HG03342 (cell line): ENCODE data around the gene TRMT1.
"Not testable (repeated sequence)": the region's sequence is repeated elsewhere in the genome, so short reads cannot be mapped to it uniquely, and the experiment has no call there.

Experiments
- ATAC-seq: cut with Tn5 transposase; IDR thresholded peaks from one replicate; pipeline ENCODE4 v1.9.1; 2021; ENCODE audit warnings: mild to moderate bottlenecking, moderate library complexity; ENCODE audit not compliant: unreplicated experiment

The TRMT1 gene

DNA sequence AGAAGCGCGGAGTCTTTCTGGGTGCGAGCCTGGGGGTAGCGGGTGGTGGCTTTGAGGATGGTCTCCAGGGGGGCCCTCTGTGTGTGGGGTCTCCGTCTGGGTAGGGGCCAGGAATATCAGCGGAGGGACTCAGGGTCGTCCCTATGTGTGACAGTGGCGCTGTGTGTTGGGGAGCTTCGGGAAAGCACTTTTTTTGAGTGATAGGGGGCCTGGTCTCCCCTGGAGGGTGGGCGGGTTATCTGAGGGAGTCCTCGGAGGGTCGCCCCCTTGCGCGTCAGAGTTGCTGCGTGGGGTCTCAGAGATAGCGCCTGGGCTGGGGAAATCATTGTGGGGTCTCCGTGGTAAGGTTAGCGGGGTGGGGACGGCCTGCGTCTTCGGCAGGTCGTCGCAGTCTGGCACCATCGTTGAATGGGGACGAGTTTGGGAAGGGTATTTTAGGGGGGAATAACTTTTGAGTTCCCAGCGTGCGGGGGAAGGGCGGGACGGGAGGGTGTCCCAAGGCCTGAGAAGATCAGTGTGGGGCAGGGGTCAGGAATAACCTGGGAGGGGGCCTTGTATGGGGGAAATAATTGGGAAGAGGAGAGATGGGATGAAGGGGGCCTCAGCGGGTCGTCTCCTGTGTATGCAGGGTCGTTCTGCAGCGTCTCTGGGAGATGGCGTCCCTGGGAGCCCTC lies 34.5 kb upstream of the TRMT1 start:
- no peak for ATAC-seq

DNA sequence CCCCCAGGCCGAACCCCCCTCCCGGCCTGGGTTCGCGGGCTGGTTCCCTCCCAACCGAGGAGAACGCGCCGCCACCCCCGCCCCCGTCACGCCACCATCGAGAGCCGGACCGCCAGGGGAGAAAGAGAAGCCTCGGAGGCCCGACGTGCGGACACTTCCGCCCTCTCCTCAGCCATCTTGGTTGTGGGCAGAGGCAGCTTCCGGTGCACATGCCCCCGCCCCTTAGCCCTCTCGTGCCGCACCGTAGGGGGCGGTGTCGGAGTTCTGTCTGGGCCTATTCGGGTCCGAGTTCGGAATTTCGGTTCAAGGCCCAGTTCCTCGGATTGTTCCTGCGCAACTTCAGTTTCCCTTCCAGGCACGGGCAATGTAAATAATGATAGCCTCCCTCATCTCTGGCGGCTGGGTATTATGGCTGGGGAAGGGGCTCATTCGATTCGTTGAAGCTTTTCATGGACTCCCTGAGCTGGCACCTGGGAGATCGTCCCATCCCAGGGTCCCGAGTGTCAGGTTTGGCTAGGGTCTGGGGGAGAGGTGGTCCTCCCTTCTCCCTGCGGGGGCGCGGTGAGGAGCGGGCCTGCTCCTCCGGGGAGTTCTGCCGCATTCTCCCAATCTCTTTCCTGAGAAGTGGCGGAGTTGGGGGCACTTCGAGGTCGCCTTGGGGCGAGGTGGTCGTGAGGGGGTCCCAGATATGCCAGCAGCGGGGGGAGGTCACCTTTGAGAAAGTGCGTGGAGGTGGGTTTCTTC lies 33.8 kb upstream of the TRMT1 start, which contains the start of the genes IER2 and STX10:
IER2 (plus strand) TSS at position 225 of the 744 bp plus-strand sequence. CDS start 2,776 bp downstream, outside the sequence.
STX10 (minus strand) TSS at position 189 of the 744 bp plus-strand sequence. CDS start 202 bp downstream, outside the sequence.
- peak; percentile 38 for ATAC-seq

DNA sequence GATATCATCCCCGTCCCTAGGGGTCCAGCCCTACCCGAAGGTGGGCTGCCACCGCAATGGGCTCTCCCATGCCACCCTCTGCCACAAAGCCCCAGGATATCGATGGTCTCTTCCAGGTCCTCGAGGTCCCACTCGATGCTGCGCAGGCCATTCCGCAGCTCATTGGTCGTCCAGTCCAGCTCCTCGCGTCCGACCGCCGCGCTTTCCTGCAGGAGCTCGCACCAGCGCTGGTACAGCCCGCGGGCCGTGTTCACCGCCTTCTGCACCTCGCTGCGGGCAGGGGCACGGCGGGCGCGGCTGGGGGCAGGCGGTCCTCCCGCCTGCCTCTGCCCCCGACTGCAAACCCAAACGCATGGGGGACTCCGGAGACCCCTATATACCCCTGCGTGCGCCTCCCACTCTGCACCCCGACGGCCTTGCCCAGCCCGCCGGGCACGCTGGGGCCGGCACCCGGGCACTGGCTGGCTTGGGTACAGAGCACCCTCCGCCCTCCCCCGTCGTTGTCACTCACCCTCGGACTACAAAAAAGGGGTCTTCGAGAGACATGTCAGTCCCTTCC lies 33.2 kb upstream of the TRMT1 start:
- no peak for ATAC-seq

DNA sequence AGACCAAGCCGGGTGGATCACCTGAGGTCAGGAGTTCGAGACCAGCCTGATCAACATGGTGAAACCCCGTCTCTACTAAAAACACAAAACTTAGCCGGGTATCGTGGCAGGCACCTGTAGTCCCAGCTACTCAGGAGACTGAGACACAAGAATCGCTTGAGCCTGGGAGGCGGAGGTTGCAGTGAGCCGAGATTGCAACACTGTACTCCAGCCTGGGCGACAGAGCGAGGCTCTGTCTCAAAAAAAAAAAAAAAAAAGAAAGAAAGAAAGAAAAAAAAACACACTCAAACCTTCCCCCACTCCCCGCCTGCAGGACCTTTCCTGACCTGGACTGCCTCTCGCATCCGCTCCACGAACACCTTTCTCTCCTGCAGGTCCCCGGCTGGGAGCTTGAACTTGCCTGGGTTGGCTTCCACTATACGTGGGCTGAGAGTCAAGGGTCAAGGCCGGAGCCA lies 32.7 kb upstream of the TRMT1 start:
- ATAC-seq, result not testable (repeated sequence)

DNA sequence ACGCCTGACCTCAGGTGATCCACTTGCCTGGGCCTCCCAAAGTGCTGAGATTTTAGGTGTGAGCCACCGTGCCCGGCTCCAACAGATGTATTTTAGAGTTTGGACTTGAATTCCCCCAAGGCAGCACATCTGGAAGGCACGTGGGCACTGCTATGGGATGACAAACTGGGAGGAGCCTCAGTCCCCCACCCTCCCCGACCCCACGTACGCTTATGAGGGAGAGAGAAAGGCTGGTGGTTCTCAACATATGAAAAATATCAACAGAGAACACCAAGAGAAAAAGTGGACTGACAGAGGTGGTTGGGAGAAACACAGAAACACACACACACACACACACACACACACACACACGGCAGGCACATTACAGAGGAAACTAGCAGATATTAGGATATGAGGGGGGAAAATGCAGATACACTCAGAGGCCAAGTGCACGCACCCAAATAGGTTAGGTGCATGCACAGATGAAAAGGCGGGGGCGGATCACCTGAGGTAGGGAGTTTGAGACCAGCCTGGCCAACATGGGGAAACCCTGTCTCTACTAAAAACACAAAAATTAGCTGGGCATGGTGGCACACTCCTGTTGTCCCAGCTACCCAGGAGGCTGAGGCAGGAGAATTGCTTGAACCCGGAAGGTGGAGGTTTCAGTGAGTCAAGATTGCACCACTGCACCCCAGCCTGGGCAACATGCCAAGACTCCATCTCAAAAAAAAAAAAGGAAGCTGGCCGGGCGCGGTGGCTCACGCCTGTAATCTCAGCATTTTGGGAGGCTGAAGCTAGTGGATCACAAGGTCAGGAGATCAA lies 30.4 kb upstream of the TRMT1 start:
- no peak for ATAC-seq

DNA sequence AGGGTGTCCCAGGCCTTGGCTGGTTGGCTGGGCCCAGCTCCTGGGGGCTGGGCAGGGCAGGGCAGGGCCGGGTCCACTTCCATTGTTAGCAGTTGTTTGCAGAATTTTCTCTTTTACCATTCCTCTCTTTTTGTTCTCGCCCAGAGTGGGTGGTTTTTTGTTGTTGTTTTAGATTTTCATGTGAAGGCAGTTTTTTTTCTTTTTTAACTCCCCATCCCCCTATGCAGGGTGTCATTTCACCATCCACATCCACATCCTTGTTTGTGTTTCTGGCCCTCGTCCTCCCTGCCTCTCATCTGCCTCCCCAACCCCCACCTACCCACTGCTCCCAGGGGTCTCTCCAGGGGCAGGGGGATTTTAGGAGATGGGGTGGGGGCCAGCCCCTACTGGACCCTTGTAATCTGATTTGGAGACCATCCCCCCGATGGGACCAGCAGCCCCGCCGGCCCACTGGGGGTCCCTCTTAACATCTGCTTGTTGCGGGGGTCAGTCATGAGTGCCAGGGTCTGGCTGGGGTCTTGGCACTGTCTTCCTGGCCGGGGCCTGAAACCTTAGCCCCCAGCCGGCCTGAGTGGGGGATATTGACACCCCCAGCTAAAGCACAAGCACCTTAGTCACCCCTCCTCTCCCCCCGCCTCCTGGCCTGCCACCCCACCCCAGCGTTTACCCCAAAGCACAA lies 23.2 kb upstream of the TRMT1 start:
- no peak for ATAC-seq

DNA sequence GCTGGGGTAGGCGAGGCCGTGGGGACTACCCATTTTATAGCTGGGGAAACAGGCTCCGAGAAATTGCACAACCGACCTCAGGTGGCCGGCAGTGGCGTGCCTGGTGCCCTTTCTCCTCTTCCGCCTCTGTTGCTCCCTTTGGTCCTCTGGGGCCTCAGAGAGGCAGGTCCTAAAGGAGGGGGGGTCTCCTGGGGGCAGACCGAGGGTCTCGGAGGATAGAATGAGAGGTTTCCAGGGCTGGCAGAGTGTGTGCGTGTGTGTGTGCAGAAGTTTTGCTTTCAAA lies 22.3 kb upstream of the TRMT1 start:
- no peak for ATAC-seq

DNA sequence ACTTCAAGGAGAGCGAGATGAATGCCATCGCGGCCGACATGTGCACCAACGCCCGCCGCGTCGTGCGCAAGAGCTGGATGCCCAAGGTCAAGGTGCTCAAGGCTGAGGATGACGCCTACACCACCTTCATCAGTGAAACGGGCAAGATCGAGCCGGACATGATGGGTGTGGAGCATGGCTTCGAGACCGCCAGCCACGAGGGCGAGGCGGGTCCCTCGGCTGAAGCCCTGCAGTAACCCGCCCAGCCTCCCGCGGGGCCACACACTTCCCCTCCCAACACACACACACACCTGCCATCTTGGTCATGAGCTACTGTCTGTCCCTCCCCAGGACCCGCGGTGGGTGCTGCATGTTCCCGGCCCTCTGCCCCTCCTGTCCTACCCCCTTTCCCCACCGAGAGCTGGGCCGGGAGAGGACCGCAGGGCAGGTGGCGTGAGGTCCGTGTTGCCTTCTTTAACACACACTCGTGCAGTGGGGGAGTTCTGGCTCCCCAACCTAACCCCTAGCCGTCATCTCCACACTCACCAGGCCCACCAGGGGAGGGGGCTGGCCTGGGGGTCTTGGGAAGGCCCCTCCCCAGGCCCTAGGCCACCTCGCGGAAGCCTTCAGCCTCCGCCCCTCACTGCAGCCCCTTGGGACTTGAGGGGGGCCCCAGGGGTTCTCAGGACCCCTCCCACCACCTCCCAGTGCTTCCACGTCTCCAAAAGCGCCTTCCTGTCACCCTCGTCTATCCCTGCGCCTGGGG lies 21.8 kb upstream of the TRMT1 start:
- no peak for ATAC-seq

DNA sequence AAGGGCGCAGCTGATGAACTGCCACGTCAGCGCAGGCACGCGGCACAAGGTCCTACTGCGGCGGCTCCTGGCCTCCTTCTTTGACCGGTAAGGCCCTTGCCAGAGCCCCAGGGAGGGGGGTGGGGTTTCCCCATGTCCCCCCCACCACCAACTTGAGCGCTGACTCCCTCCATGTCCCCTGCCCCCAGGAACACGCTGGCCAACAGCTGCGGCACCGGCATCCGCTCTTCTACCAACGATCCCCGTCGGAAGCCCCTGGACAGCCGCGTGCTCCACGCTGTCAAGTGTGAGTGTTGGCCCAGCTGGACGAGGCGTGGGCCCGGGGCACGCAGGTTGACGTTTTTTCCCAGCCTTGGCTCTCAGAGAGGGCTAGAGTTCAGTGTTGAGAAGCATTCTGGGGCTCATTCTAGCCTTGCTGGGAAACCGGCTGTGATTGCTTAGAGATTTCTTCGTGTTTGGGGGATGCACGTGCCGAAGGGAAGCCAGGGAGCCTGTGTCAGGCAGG lies 20.8 kb upstream of the TRMT1 start:
- ATAC-seq, result no peak

DNA sequence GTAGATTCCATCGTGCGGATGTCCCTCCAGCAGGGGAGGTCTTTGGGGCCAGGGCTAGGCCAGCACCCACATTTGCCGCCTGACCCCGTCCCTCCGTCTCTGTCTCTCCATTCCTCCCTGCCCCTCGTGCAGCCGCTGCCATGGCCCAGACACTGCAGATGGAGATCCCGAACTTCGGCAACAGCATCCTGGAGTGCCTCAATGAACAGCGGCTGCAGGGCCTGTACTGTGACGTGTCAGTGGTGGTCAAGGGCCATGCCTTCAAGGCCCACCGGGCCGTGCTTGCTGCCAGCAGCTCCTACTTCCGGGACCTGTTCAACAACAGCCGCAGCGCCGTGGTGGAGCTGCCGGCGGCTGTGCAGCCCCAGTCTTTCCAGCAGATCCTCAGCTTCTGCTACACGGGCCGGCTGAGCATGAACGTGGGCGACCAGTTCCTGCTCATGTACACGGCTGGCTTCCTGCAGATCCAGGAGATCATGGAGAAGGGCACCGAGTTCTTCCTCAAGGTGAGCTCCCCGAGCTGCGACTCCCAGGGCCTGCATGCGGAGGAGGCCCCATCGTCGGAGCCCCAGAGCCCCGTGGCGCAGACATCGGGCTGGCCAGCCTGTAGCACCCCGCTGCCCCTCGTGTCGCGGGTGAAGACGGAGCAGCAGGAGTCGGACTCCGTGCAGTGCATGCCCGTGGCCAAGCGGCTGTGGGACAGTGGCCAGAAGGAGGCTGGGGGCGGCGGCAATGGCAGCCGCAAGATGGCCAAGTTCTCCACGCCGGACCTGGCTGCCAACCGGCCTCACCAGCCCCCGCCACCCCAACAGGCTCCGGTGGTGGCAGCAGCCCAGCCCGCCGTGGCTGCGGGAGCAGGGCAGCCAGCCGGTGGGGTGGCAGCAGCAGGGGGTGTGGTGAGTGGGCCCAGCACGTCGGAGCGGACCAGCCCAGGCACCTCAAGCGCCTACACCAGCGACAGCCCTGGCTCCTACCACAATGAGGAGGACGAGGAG lies 18.8 kb upstream of the TRMT1 start:
- ATAC-seq, result no peak

DNA sequence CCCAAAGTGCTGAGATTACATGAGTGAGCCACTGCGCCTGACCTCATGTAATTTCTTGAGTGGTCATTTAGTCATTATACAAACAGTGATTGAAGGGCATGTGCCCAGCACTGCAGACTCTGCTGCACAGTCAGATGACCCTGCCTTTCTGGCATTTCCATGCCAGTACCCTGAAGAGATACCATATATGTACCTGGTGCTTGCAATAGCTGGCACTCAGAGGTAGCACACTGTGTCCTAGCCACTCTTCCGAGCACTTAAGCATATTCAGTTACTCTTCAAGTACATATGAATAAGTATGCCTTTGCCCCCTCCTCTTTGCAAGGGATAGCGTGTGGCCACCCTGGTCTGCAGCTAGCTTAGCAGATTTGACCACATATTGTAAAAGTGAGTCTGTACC lies 18.1 kb upstream of the TRMT1 start:
- no peak for ATAC-seq

DNA sequence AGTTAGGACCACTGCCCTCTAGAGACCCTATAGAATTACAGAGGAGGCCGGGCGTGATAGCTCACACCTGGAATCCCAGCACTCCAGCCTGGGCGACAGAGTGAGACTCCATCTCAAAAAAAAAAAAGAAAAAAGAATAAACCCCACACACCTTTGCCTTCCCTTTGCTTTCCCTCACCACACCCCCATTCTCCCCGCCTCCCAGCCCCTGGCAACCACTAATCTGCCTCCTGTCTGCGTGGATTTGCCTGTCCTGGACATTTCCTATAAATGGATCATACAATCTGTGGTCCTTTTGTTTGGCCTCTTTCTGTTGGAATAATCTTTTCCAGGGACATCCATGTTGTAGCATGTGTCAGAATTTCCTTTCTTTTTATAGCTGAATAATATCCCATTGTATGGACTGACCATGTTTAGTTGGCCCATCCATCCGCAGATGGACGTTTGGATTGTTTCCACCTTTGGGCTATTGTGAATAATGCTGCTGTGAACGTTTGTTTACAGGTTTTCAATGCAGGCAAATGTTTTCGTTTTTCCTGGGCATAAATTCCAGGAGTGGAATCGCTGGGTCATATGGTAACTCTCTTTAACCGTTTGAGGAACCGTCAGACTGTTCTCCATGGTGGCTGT lies 16.8 kb upstream of the TRMT1 start:
- no peak for ATAC-seq

DNA sequence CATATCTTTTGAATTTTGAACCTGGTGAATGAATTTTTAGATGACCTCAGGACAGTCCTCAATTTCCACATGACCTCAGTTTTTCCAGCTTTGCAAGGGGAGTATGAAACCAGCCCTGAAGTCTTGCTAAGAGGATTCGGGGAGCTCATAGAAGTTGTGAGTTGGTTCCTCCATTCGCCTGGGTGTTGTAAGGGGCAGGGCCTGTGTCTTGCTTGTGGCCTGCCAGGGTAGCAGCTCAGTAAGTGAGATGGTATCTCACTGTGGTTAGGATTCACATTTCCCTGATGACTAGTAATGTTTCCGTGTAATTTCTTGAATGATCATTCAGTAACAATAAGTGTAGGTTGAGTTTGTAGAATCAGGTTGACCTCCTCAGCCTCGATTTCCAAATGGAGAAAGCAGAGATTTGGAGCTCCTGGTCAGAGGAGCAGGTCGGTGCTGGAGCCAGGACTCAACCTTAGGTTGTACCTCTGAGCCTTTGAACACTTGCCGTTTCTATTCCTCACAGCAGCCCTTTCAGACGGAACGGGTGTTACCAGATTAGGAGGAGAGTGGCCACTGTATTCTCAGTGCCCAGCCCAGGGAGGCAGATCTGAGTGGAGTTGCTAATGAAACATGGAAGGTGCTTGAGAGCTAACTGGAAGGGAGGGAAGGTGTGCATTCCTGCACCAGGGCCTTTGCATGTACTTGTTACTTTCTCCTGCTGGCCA lies 16.1 kb upstream of the TRMT1 start:
- no peak for ATAC-seq

DNA sequence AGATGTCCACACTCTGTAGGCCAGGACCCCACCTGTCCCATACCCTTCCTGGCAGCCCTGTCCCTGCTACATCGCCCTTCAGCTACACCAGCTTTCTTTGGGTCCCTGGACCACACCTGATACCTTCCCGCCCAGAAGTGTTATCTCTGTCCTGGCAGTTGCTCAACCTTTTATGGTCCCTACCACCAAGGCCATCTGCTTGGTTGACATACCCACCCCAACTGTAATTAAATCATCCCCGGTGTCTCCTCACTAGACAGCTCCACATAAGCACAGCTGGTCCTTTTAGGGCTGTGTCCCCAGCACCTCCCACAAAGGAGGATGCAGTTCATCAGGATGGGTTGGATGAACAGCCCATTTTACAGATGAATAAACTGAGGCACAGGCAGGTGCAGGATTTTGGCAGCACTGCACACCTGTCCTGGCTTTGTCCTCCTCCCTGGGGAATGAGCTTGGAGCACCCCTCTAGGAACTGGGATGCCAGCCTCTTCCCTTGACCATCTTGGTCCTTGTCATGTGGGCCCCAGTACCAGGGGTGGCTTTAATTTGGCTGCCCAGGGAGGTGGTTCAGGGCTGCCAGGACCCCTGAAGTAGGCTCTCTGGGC lies 14.4 kb upstream of the TRMT1 start:
- no peak for ATAC-seq

DNA sequence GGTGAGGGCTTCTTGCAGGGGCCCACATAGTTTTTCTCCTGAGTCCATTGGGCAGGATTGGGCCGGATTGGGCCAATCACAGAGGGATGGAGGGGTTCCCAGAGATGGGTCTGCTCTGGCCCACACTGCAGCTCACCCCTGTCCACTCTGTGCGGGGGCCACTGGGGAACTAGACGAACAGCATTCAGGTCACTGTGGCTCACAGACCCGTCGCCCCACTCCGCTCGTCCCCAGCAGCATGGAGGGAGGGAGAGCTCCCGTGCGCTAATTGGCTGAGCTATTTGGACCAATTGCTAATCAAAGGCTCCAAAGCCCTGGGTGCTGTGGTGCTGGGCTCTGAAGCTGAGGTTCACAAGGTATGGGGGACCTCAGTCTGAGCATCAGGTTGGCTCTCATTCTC lies 12.8 kb upstream of the TRMT1 start:
- ATAC-seq, result no peak

DNA sequence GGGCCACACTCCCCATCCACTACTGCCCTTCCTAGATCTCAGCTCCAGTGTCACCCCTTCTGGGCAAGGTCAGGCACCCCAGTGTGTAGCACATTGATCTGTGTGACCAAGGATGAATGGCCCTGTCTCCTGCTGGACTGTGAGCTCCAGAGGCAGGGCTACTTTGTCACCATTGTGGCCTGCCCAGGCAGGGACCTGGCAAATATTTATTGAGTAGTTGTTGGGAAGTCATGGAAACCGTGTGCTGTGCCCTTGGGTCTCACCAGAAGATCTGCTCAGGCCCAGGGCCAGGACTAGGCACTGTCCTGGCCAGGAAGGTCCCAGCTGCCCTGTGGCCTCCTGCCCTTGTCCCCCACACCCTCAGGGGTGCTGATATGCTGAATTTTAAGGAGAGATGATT lies 12.0 kb upstream of the TRMT1 start:
- no peak for ATAC-seq
